H1 (cell line): ENCODE measurements around the gene EMC1. TPM values are rescaled to one million over a fixed set of nuclear protein-coding genes. Genes with fewer than 3 reads are reported as not detected.
"Not testable (repeated sequence)": the region's sequence is repeated elsewhere in the genome, so short reads cannot be mapped to it uniquely, and the experiment has no call there.

Source experiments
- CTCF ChIA-PET: fragments of 300-600 bp; sonication (Branson Sonifier 250); formaldehyde crosslinking; loops from one replicate; lab custom pipeline; 2021; ENCODE audit not compliant: partially characterized antibody; lab: Charles Lee
- POLR2A ChIA-PET: fragments of 300-600 bp; sonication (Branson Sonifier 250); formaldehyde crosslinking; loops from one replicate; lab custom pipeline; 2021; ENCODE audit warnings: inconsistent platforms; ENCODE audit not compliant: partially characterized antibody; lab: Charles Lee
- DNase-seq, 2 experiments: peaks; one replicate each; pipeline versions ENCODE4 v3.0.0 to v3.0.0-alpha.2; 2010 to 2022; ENCODE audit warnings: low spot score in 2 of 2, low read depth in 1 of 2, mixed read lengths in 1 of 2
- FAIRE-seq: peaks from 2 replicates; lab custom pipeline; 2011; peaks lifted over from hg19 to GRCh38; lab: Jason Lieb, UNC
- H2AFZ ChIP-seq: 2 replicates; pipeline ENCODE4 v1.8.1; 2012; ENCODE audit warnings: low read length, inconsistent platforms
- H2AK5ac ChIP-seq: 2 replicates; pipeline ENCODE4 v1.6.1; 2013; ENCODE audit warnings: low read depth, low read length
- H2BK120ac ChIP-seq: replicated peaks from 2 replicates; pipeline ENCODE3; 2013; ENCODE audit warnings: low read depth, low read length, inconsistent platforms
- H2BK12ac ChIP-seq: 2 replicates; pipeline ENCODE4 v1.6.1; 2013; ENCODE audit warnings: low read depth, low read length
- H2BK15ac ChIP-seq: 2 replicates; pipeline ENCODE4 v1.6.1; 2013; ENCODE audit warnings: low read length
- H2BK20ac ChIP-seq: 2 replicates; pipeline ENCODE4 v1.6.1; 2013; ENCODE audit warnings: low read length
- H2BK5ac ChIP-seq: 2 replicates; pipeline ENCODE4 v1.6.1; 2013; ENCODE audit warnings: low read depth, low read length
- H3K14ac ChIP-seq: 2 replicates; pipeline ENCODE4 v1.6.1; 2013; ENCODE audit warnings: inconsistent platforms; ENCODE audit not compliant: insufficient read length
- H3K18ac ChIP-seq: 2 replicates; pipeline ENCODE4 v1.6.1; 2013; ENCODE audit warnings: low read length; ENCODE audit errors: extremely low read depth
- H3K23ac ChIP-seq: 2 replicates; pipeline ENCODE4 v1.6.1; 2013; ENCODE audit warnings: inconsistent platforms; ENCODE audit not compliant: insufficient read length
- H3K23me2 ChIP-seq: 2 replicates; pipeline ENCODE4 v1.6.1; 2013; ENCODE audit warnings: low read depth, low read length
- H3K27ac ChIP-seq: 2 replicates; pipeline ENCODE4 v1.6.1; 2011; ENCODE audit warnings: low read depth, low read length, inconsistent platforms
- H3K27me3 ChIP-seq, 4 experiments: replicated peaks in 1 of 4; 1 replicate in 1 of 4; 2 replicates in 3 of 4; pipeline versions ENCODE4 v1.6.1 to v1.8.1; 2011 to 2013; ENCODE audit warnings: low read length in 3 of 4, mild to moderate bottlenecking in 3 of 4, inconsistent platforms in 2 of 4, mixed read lengths in 2 of 4, moderate library complexity in 1 of 4; ENCODE audit not compliant: control insufficient read depth in 3 of 4, insufficient read depth in 3 of 4; ENCODE audit errors: extremely low read depth in 1 of 4
- H3K36me3 ChIP-seq, 4 experiments: 2 replicates each; pipeline versions ENCODE4 v1.6.1 to v1.8.1; 2011 to 2013; ENCODE audit warnings: mild to moderate bottlenecking in 4 of 4, low read length in 3 of 4, moderate library complexity in 2 of 4, control low read depth in 1 of 4, inconsistent platforms in 1 of 4; ENCODE audit not compliant: insufficient read depth in 4 of 4, control insufficient read depth in 2 of 4
- H3K4ac ChIP-seq: replicated peaks from 2 replicates; pipeline ENCODE3; 2013; ENCODE audit warnings: low read length, low read depth, mixed read lengths, inconsistent platforms; ENCODE audit not compliant: insufficient read length
- H3K4me1 ChIP-seq, 4 experiments: replicated peaks in 1 of 4; 1 replicate in 1 of 4; 2 replicates in 3 of 4; pipeline versions ENCODE4 v1.6.1 to v1.8.1; 2011 to 2013; ENCODE audit warnings: low read length in 3 of 4, inconsistent platforms in 2 of 4, mixed read lengths in 1 of 4; ENCODE audit not compliant: insufficient read depth in 4 of 4, control insufficient read depth in 3 of 4
- H3K4me2 ChIP-seq, 2 experiments: 2 replicates each; pipeline versions ENCODE4 v1.6.1 to v1.8.1; 2011 to 2013; ENCODE audit warnings: low read depth in 2 of 2, low read length in 2 of 2, control low read depth in 1 of 2, inconsistent platforms in 1 of 2, mild to moderate bottlenecking in 1 of 2; ENCODE audit not compliant: insufficient read depth in 1 of 2
- H3K4me3 ChIP-seq, 4 experiments: fragments of 200-600, 300-600 bp in 1 of 4; sonication (generic), shearing (Covaris generic), sonication (Bioruptor Twin) in 1 of 4; 2 replicates each; pipeline versions ENCODE4 v1.5.1 to v1.8.1; 2011 to 2016; ENCODE audit warnings: low read length in 4 of 4, low read depth in 3 of 4, control low read depth in 2 of 4, inconsistent platforms in 2 of 4, mild to moderate bottlenecking in 2 of 4, mixed read lengths in 1 of 4, moderate library complexity in 1 of 4; ENCODE audit not compliant: insufficient read depth in 2 of 4; ENCODE audit errors: extremely low read depth in 1 of 4
- H3K56ac ChIP-seq: replicated peaks from 2 replicates; pipeline ENCODE3; 2013; ENCODE audit warnings: low read depth, mild to moderate bottlenecking, mixed read lengths, low read length, inconsistent platforms; ENCODE audit not compliant: insufficient read length
- H3K79me1 ChIP-seq: 2 replicates; pipeline ENCODE4 v1.6.1; 2013; ENCODE audit warnings: low read depth, low read length, control low read depth
- H3K79me2 ChIP-seq, 2 experiments: 2 replicates each; pipeline versions ENCODE4 v1.6.1 to v1.8.1; 2012 to 2013; ENCODE audit warnings: low read length in 2 of 2, mild to moderate bottlenecking in 2 of 2, inconsistent platforms in 1 of 2; ENCODE audit not compliant: insufficient read depth in 2 of 2, control insufficient read depth in 1 of 2
- H3K9ac ChIP-seq, 4 experiments: replicated peaks in 1 of 4; 1 replicate in 1 of 4; 2 replicates in 3 of 4; pipeline versions ENCODE4 v1.6.1 to v1.8.1; 2011 to 2013; ENCODE audit warnings: low read depth in 3 of 4, low read length in 3 of 4, control low read depth in 2 of 4, mild to moderate bottlenecking in 2 of 4, moderate library complexity in 2 of 4, inconsistent platforms in 1 of 4; ENCODE audit errors: extremely low read depth in 1 of 4
- H3K9me3 ChIP-seq, 2 experiments: 2 replicates each; pipeline versions ENCODE4 v1.6.1 to v1.8.1; 2012 to 2013; ENCODE audit warnings: mild to moderate bottlenecking in 2 of 2, moderate library complexity in 2 of 2, control low read depth in 1 of 2, inconsistent platforms in 1 of 2, low read depth in 1 of 2, low read length in 1 of 2, mixed read lengths in 1 of 2; ENCODE audit not compliant: insufficient read depth in 2 of 2
- H4K20me1 ChIP-seq, 2 experiments: replicated peaks in 1 of 2; 2 replicates each; pipeline versions ENCODE3 to v1.8.1; 2011 to 2013; ENCODE audit warnings: inconsistent platforms in 2 of 2, low read length in 2 of 2, mild to moderate bottlenecking in 1 of 2; ENCODE audit not compliant: insufficient read depth in 2 of 2, control insufficient read depth in 1 of 2
- H4K5ac ChIP-seq: 2 replicates; pipeline ENCODE4 v1.6.1; 2013; ENCODE audit warnings: low read length, low read depth, mixed read lengths, inconsistent platforms; ENCODE audit not compliant: insufficient read length
- H4K8ac ChIP-seq: 2 replicates; pipeline ENCODE4 v1.8.0; 2013; ENCODE audit warnings: mild to moderate bottlenecking, moderate library complexity, low read length, inconsistent platforms; ENCODE audit not compliant: insufficient read depth; ENCODE audit errors: extremely low read depth
- H4K91ac ChIP-seq: replicated peaks from 2 replicates; pipeline ENCODE3; 2013; ENCODE audit warnings: low read length, mixed read lengths, inconsistent platforms; ENCODE audit not compliant: insufficient read length
- WGBS, 2 experiments: shearing (Covaris generic) in 1 of 2; methylation state at CpG; one replicate each; pipeline versions ENCODE4 v1.1.6 to v1.1.7; 2013 to 2015; ENCODE audit warnings: low lambda C conversion rate in 2 of 2, mixed read lengths in 2 of 2, inconsistent platforms in 1 of 2, low coverage in 1 of 2, missing lambda C conversion rate in 1 of 2; ENCODE audit not compliant: insufficient replicate concordance in 2 of 2, insufficient coverage in 1 of 2, insufficient read length in 1 of 2; ENCODE audit errors: extremely low coverage in 1 of 2, missing lambda C conversion rate in 1 of 2; 5-methylcytosine and 5-hydroxymethylcytosine counted together
- polyA plus RNA-seq, 7 experiments: library from polyadenylated mRNA; depleted of rRNA in 3 of 7; stranded (reverse) in 5 of 7; unstranded in 2 of 7; fragments of >200 nt in 5 of 7; fragments of 200-250 nt in 2 of 7; gene quantifications; 1 replicate in 5 of 7; 2 replicates in 1 of 7; 4 replicates in 1 of 7; pipeline versions ENCODE4 v1.2.1 to v1.2.3, GENCODE V29; 2011 to 2013; ENCODE audit warnings: missing spikeins in 2 of 7, mixed read lengths in 2 of 7
- total RNA-seq: library from RNA; stranded (reverse); fragmentation: NEBNext Ultra II Directional; extraction: Animal tissue kit (Norgen Biotek cat#: 25700); gene quantifications from 2 replicates; pipeline ENCODE4 v1.2.1, GENCODE V29; 2021

EMC1 gene
- total and polyA plus RNA-seq, 2 of the 8 experiments (the other 6 are each of a cell fraction or from before 2014, with no cell fraction given) = 51.0 to 53.5 TPM

- not testable (repeated sequence) for H3K4me3 ChIP-seq, H2BK20ac ChIP-seq, H3K79me2 ChIP-seq, H3K9ac ChIP-seq, H3K79me1 ChIP-seq, H3K9me3 ChIP-seq, H3K27me3 ChIP-seq, H3K23me2 ChIP-seq, H3K27ac ChIP-seq, H2AFZ ChIP-seq, H4K20me1 ChIP-seq, H2BK15ac ChIP-seq, FAIRE-seq, H3K4ac ChIP-seq, H3K23ac ChIP-seq, H3K4me2 ChIP-seq, H2AK5ac ChIP-seq, H3K18ac ChIP-seq, H4K8ac ChIP-seq, H4K5ac ChIP-seq, H3K56ac ChIP-seq, H2BK12ac ChIP-seq, H4K91ac ChIP-seq, H3K4me1 ChIP-seq, H2BK120ac ChIP-seq, H2BK5ac ChIP-seq, H3K14ac ChIP-seq, DNase-seq
- H3K36me3 ChIP-seq = peaks cover 41 to 72% (median 62%) of the 10 kb centered on the region in 4 experiments
- 91% methylated on average over 16 of the region's 16 CpGs; no CpG with 5 or more reads in 1 of the 2 experiments for WGBS, 2 experiments
- ChIA-PET POLR2A (interaction anchor here (0.9 to 1.9 kb wide), 5 partner anchors 9 to 78 kb away, joined by 3 to 4 read pairs (median 3); partner anchors contain the start of genes EMC1 and MRTO4), CTCF (interaction anchor here (0.6 to 1.9 kb wide), 5 partner anchors 9 to 328 kb away, joined by 3 to 11 read pairs (median 3); no protein-coding TSS in a partner anchor)
Measured at GRCh38 chr1:19231736-19232523, 19.4 kb downstream of the EMC1 start.
